ENCODE results near the gene COPS4.

DNA sequence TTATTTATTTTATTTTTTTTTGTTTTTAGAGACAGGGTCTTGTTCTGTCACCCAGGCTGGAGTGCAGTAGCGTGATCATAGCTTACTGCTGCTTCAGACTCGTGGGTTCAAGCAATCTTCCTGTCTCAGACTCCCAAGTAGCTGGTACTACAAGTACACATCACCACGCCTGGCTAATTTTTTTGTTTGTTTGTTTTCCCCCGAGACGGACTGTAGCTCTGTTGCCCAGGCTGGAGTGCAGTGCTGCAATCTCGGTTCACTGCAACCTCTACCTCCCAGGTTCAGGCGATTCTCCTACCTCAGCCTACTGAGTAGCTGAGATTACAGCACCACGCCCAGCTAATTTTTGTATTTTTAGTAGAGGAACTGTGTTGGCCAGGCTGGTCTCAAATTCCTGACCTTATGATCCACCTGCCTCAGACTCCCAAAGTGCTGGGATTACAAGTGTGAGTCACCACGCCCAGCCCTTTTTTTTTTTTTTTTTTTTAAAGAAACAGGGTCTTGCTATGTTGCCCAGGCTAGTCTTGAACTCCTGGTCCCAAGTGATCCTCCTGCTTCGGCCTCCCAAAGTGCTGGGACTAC, 32.2 kb downstream of the COPS4 start:
- TF ChIP-seq, protein P1, sequence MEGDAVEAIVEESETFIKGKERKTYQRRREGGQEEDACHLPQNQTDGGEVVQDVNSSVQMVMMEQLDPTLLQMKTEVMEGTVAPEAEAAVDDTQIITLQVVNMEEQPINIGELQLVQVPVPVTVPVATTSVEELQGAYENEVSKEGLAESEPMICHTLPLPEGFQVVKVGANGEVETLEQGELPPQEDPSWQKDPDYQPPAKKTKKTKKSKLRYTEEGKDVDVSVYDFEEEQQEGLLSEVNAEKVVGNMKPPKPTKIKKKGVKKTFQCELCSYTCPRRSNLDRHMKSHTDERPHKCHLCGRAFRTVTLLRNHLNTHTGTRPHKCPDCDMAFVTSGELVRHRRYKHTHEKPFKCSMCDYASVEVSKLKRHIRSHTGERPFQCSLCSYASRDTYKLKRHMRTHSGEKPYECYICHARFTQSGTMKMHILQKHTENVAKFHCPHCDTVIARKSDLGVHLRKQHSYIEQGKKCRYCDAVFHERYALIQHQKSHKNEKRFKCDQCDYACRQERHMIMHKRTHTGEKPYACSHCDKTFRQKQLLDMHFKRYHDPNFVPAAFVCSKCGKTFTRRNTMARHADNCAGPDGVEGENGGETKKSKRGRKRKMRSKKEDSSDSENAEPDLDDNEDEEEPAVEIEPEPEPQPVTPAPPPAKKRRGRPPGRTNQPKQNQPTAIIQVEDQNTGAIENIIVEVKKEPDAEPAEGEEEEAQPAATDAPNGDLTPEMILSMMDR (IDR thresholded peaks at IDR 0.05 in 8 of 11, conservative IDR thresholded peaks at IDR 0.05 in 3 of 11): no peak
- no peak for TF ChIP-seq POLR2A (IDR thresholded peaks at IDR 0.05)
- no peak for TF ChIP-seq POLR2AphosphoS5 (IDR thresholded peaks at IDR 0.05)

All from spleen (tissue), 7 donors.